Skin of body (tissue), 2 donors: ENCODE results near the gene MYL6B. TPM values are rescaled to one million over a fixed set of nuclear protein-coding genes. Genes with fewer than 3 reads are reported as not detected.
"Not testable (repeated sequence)": the region's sequence is repeated elsewhere in the genome, so short reads cannot be mapped to it uniquely, and the experiment has no call there.

Source experiments
- DNase-seq: peaks from one replicate; lab custom pipeline; 2025; lab: John Stamatoyannopoulos, UW
- total RNA-seq: library from RNA; depleted of rRNA; stranded (reverse); fragments of >200 nt; gene quantifications from one replicate; pipeline ENCODE4 v1.2.3, GENCODE V29; 2014

The MYL6B gene
- total RNA-seq, 1 donor from 2014 or later = 78.8 TPM

DNA sequence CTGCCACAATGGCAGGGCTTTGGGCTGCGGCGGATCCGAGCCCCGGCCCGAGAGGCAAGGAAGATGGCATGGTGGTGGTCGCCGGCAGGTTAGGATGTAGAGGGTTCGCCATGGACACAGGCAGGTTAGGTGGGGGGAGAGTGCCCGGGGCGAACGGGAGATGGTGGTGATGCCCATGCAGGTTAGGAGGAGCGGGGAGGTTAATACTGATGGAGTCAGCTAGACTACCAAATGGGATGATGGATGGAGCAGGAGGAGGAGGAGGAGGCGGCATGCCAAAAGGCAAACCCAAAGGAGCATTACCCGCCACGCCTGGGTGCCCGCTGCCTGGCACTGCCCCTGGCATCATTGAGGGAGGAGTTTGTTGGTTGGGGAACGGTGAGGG lies 11.9 kb downstream of the MYL6B start:
- no peak for DNase-seq

DNA sequence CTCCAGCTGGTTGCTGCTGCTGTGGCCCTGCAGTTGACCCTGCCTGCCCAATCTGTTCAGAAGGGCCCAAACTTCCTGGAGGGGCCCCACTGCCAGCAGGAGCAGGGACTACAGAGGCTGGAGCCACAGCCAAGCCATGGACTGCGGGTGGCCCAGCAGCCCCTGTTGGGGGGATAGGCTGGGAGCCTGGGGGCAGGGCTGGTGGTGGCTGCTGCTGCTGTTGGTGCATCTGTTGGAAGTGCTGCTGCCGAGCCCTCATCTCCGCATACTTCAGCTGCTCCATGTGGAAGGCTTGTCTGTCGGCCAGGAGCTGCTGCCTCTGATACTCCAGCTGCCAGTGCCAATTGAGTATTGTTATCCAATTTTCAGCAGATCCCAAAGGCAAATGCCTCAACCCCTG lies 13.0 kb downstream of the MYL6B start:
- DNase-seq = no peak

DNA sequence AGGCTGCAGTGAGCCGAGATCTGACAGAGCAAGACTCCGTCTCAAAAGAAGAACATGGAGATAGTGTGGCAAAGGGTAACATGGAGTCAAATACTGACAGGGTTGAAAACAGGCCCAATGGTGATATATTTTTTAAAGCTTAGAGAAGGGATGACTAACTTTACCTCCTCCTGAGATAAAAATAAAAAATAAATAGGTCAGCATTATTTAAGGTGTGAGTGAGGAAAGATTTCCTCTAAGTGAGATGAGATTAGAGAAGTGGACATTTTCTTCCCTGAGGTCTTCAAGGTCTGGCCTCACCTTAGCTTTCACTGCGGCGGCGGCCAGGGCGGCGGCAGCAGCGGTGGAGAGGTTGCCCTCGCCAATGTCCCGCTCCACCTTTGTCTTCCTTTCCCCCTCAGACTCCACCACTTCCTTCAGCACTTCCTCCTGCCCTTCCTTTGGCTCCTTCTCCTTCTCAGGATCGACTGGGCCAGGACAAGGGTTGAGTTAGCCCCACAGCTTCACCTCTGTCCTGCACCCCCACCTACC lies 16.9 kb downstream of the MYL6B start:
- DNase-seq = no peak

DNA sequence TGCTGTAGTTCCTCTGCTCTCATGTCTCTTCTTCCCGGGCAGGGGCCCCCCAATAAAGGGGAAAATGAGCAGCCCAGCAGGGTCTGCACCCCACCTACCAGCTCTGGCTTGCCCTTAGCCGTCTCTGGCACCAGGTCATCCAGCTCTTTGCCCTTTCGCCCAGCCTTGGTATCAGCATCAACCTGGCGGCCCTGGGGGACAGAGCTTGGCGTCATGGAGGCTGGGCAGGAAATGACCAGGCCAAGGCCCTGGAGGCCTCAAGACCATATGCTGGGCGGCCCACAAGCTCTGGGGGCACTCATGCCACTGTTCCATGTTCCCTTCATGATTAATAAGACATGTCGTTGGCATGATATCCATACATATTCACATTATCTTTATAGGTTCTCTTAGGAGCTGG lies 20.5 kb downstream of the MYL6B start:
- no peak for DNase-seq

DNA sequence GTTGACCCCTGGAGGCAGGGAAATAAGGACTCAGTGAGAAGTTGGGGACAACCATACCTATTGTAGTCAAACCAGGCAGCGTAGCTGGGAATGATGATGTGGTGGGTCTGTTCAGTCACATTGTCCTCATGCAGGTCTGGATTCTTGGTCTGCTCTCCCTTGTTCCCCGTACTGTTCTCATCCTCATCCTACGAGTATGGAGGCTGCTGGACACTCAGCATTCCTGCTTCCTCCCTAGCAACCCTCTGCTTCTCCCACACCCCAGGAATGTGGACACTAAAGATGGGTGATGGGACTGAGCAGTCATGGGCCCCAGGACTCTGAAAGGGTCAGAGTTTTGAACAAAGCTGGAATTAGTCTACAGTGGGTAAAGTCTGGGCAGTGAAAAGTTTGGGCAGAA lies 26.0 kb downstream of the MYL6B start:
- DNase-seq = no peak

DNA sequence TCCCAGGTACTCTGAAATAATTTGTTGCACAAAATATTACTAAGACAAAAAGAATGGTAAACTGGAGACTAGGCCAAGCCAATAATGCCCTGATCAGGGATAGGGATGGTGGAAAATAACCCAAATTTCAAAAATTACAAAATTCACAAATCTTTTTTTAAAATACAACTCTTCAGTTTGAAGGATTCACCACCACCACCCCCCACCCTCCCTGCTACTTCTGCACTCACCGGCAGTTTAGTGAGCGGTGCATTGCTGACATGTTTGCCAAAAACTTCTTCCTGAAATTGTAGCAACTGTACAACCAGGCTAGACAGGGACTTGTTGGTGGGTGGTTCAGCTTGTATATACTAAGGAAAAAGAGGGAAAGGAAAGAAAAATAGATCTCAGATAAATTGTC lies 34.6 kb downstream of the MYL6B start:
- DNase-seq = no peak

DNA sequence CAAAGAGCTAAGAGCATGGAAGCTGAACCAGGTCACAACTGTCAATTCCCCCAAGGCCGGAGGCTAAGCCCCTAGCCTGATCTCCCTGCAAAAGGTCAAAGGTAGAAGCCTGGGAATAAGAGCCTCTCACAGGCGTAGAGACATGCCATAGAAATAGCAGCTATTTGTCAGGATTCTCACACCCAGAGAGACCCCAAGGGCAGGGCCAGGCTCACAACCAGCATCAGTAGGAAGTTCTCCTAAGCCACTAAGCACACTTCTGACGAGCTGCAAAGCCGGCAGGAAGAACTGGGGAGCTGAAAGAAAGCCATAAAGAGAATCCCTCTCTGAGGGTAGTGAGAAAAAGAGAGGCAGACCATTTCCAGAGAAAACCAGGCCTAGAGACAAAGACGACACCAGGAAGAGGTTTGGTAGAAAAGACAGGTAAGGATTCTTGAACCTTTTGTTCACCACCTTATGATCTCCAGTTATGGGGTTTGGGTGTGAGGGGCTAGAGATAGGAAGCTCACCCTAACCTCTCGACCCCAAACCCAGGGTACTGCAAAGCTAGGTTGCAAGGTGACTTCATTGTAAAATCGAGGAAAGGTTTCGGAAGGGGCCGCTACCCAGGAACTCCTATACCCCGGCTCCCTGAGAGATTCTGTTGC lies 35.9 kb downstream of the MYL6B start:
- no peak for DNase-seq

DNA sequence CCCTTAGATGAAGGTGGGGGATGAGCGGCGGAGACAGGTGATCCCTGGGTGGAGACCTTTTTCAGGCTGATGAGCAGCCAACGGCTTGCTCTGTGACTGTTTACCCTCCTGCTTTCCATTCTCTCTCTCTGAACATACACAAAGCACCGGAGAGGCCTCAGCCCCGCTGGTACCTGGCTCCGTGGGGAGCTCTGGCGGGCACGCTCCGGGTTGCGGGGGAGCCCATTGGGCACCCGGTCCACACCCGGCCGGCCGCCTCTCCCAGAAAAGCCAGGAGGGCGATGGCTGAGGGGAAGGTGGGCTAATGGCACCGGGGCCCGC lies 36.4 kb downstream of the MYL6B start:
- DNase-seq = no peak

DNA sequence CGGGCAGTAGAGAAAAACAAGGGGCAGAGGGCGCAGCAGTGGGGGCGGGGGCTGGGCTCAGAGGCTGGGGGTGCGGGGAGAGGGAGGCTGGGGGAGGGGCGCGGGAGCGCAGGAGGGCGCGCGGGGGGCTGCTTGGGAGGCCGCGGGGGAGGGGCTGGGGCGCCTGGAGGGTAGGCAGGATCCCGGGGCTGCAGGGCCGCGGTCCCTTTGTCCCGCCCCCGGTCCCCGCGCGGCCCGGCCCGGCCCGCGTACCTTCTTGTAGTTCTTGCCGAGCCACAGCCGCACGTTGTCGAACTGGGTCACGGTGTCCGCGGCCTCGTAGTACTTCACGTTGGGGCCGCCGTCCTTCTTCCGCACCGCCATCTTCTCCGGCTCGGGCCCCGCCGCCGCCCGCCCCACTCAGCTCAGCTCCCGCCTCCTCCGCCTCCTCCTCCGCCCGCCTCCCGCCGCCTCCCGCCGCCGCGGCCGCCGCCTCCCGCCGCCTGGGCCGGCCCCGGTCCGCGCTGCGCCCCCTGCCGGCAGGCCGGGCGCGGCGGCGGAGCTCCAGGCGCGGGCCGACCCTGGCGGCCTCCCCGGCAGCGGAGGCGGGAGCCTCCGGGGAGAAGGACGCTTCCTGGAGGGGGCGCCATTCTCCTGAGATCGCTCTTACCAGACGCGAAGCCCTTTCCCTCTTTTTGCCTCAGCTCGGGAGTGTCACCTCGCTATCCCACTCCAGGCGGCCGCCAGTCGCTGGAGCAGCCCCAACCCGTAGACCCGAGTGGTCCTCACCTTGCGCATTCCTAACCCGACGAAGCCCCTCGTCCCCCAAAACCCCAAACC lies 36.9 kb downstream of the MYL6B start, which contains the start of gene SMARCC2:
SMARCC2 (minus strand) TSS at position 385 of the 819 bp plus-strand sequence; CDS start at position 363, 22 bp downstream.
- DNase-seq = peak; percentile 84

DNA sequence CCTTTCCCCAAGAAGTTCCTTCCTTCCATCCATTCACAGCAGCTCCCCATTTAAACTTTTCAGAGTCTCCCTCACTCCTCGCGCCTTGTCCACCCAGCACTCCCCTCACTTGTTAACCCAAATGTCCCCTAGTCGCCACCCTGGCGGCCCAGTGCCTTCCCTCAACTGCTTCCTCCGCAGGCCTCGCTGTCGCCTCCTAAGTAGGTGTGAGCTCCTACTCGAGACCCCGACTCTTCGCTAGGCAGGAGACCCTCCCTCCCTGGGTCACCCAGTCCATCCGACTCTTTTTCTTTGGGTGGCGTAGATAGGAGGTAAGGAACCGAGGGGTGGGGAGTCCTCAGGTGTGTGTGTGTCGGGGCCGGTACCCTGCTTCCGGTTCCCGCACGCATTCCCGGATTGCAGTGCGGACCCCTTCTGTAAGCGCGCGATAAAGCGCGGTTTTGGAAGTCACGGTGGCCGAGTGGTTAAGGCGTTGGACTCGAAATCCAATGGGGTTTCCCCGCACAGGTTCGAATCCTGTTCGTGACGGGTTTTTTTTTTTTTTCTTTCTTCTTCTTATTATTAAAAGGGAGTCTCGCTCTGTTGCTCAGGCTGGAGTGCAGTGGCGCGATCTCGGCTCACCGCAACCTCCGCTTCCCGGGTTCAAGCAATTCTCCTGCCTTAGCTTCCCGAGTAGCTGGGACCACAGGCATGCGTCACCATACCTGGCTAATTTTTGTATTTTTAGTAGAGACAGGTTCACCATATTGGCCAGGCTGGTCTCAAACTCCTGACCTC lies 37.7 kb downstream of the MYL6B start:
- peak; percentile 79 for DNase-seq

DNA sequence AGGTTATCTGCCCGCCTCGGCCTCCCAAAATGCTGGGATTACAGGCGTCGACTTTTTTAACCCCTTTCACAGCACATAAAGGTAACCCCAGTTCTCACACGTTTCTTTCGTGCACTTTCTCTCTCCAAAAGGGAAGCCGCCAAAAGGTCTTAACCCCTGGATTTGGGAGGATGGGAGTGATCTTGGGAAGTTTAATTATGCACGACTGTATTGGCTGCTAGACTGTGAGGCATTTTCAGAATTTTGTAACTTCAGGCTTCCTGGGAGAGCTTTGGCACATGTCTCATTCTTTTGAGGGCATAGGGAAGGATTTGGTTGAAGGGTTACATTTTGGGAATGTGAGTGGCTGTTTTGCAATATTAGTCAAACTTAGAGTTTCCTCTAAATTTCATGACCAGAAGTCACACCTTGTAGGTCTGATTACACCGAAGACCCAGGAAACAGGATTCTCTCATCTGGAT lies 38.3 kb downstream of the MYL6B start:
- DNase-seq = no peak

DNA sequence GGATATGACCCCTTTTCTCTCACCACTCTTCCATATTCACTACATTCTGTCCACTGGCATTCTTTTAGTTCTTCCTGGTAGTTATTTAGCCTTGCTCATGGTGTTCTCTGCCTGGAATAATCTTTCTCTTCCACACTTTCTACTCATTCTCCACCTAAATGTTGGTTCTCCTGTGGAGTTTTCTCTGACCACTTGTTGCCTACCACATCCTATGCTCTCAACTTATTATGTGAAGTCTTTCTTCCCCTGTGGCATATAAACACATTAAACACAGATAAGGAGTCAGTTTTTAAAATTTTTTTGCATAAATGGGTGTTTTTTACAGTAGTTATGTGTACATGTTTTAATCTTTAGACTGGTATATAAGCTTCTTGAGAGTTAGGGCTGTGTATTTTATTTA lies 40.2 kb downstream of the MYL6B start:
- no peak for DNase-seq

DNA sequence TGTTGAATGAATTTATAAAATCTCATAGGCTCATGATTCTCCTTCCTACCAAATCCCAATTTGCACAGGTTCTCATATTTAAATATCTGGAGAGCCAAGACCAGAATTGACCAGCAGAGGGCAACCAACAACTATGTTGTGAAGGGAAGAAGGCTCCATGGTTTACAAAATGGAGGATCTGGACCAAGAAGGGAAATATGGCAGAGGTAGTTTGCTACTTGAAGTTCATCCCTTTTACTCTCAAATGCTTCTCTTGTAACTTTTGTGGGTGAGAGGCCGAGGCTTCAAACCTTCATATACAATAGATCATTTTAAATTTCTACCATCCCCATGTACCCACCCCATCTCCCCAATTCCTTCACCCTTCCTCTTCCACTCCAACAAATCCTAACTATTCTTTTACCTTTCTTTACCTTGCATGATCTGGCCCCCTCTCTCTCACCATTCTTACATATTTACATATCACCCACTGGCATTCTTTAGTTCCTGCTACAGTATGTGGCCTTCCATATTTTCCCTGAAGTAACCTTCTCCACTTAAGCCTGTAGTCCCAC lies 40.7 kb downstream of the MYL6B start:
- peak; percentile 60 for DNase-seq

DNA sequence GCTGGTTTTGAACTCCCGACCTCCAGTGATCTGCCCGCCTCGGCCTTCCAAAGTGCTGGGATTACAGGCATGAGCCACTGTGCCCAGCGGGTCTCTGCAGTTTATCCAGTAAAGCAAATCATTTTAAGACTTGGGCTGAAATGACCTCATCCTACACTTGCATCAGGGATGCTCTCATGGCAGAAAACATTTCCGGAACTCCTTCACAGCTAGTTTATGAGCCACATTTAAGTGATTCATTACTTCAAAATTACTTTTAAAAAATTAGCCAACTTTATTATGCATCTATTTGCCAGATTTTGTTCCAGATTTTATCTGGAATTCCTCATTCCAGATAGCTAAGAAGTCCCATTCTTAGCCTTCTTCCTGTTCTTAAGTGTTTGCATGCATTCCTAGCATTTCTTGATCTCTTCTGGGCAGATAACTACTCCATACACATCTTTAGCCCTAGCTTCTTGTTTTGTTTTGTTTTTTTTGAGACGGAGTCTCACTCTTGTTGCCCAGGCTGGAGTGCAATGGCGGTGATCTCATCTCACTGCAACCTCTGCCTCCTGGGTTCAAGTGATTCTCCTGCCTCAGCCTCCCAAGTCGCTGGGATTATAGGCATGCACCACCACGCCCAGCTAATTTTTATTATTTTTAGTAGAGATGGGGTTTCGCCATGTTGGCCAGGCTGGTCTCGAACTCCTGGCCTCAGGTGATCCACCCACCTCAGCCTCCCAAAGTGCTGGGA lies 44.6 kb downstream of the MYL6B start:
- not testable (repeated sequence) for DNase-seq

DNA sequence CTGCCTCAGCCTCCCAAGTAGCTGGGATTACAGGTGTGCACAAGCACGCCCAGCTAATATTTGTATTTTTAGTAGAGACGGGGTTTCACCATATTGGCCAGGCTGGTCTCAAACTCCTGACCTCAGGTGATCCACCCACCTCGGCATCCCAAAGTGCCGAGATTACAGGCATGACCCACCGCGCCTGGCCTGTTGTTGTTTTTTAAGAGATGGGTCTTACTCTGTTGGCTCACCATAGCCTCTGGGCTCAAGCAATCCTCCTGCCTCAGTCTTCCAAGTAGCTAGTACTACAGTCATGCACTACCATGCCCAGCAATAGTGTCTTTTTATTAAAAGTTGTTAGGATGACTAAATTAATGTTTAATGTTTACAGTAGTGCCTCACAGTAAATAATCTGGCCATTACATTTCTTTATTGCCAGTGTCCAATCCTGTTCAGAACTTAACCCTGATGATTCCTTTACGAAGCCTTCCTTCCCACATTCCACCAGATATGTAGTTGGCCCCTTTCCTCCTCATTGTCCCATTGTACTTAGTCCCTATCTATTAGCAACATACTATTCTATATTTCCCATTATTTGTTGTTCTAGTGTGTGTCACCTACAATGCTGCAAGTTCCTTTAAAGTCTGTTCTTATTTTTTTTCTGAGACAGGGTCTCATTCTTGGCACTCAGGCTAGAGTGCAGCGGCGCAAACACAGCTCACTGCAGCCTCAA lies 45.7 kb downstream of the MYL6B start:
- no peak for DNase-seq

DNA sequence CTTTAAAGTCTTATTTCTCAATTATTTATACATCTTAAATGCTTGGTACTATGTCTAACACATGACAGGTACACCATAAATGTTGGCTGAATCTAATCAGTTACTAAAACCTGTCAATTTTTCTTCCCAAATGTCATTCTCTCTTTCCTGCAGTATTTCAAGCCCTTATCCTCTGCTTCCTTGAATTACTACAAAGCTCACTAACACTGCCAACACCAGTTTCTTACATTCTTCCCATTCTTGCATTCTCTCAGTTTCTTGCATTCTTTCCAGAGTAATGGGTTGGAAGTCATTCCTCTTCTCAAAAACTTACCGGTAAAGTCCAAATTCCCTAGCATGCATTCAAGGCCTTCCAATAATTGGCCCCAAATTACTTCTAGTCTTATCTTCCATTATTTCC lies 46.4 kb downstream of the MYL6B start:
- no peak for DNase-seq

DNA sequence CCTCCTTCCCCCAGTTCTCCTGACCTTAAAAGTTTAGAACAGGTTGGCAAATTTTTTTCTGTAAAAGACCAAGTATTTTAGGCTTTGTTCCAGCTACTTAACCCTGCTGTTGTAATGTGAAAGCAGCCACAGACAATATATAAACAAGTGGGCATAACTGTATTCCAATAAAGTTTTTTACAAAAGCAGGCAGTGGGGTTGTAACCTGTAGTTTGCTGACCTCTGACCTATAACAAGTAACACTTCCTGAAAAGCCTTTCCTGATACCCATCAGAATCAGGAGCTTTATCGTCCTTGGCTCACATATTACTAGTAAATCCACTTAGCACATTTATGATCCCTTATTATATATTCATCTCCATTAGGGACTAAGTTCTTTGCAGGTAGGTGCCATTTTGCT lies 50.0 kb downstream of the MYL6B start:
- no peak for DNase-seq

DNA sequence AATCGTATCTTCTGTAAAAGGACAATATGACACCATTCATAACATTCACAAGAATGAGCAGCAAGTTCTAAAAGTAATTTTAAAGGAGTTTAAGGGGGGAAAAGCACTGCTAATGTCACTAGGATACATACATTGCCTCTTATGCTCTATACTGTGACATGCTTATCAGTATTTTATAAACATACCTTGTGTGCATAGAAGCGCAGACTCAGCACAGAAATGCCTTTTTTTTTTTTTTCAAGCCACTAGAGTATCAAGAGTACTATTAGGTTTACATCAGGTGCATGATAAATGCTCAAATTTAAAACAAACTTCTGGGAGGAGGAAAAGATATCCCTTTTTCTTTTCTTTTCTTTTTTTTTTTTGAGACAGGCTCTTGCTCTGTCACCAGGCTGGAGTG lies 50.5 kb downstream of the MYL6B start:
- no peak for DNase-seq

DNA sequence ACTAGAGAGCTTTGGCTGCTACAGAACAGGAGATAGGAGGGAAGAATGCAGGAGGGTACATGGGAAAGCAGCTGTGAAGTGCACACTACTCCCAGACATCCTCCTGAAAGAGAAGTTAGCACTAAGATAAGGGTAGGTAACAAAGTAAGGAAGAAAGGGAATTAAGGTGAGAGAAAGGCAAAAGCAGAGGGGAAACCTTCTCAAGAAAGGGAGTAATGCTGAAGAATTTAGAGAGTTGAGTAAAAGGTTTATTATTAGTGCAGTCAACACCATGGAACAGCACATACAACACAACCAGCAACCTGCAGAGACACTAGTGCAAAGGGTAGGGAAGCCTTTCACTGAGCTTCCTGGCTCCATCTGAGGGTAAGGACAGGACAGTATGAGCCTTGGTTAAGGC lies 51.9 kb downstream of the MYL6B start:
- no peak for DNase-seq

DNA sequence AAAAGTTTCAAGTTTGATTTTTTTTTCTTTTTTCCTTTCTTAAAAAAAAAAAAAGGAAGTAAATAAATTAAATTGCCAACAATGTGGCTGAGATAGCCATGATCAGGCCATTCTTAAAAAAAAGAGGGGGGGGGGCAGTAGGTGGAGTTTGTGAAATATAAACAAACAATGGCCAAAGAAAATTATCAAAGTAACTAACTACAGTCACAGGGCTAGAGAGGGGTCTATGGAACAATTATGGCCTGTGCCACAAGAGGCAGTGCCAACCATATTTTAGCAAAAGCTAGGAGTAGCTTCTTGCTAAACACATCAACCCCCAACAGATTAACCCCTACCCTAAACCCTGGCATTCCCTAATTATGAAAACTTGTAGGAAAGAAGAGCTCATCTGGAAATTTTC lies 53.1 kb downstream of the MYL6B start:
- no peak for DNase-seq
